ENCODE data around the gene ADGRL1.

The ADGRL1 gene

GRCh38 chr19:14167576-14168138 lies 38.3 kb downstream of the ADGRL1 start:
- TF ChIP-seq RAD21 (IDR thresholded peaks at IDR 0.05; ENCODE audit: low read depth): no peak
- TF ChIP-seq EGR1 (IDR thresholded peaks at IDR 0.05): no peak
- no peak for TF ChIP-seq CREB1 (IDR thresholded peaks at IDR 0.05; ENCODE audit: low read depth)
- no peak for TF ChIP-seq NFIC (IDR thresholded peaks at IDR 0.05)
- TF ChIP-seq YY1 (IDR thresholded peaks at IDR 0.05; ENCODE audit: low read depth): no peak
- TF ChIP-seq TCF12 (IDR thresholded peaks at IDR 0.05; ENCODE audit: low read depth): no peak
- no peak for TF ChIP-seq USF1 (IDR thresholded peaks at IDR 0.05)
- TF ChIP-seq FOXM1 (IDR thresholded peaks at IDR 0.05; ENCODE audit: borderline replicate concordance, low read depth): no peak
- TF ChIP-seq EP300 (IDR thresholded peaks at IDR 0.05; ENCODE audit: borderline replicate concordance): no peak
- TF ChIP-seq TEAD4 (IDR thresholded peaks at IDR 0.05): no peak
- TF ChIP-seq TAF1 (IDR thresholded peaks at IDR 0.05; ENCODE audit: low read depth): no peak
- TF ChIP-seq CEBPB (IDR thresholded peaks at IDR 0.05): no peak
- no peak for TF ChIP-seq ZBTB7A (IDR thresholded peaks at IDR 0.05; ENCODE audit: low read depth)
- no peak for TF ChIP-seq MAX (IDR thresholded peaks at IDR 0.05)

- TF ChIP-seq ZBTB7A (IDR thresholded peaks at IDR 0.05; ENCODE audit: low read depth) (no peak), EP300 (IDR thresholded peaks at IDR 0.05; ENCODE audit: borderline replicate concordance) (no peak), REST (IDR thresholded peaks at IDR 0.05; ENCODE audit: low read depth) (no peak), TAF1 (IDR thresholded peaks at IDR 0.05; ENCODE audit: low read depth) (no peak), YY1 (IDR thresholded peaks at IDR 0.05; ENCODE audit: low read depth) (no peak), RAD21 (IDR thresholded peaks at IDR 0.05; ENCODE audit: low read depth) (no peak), TCF12 (IDR thresholded peaks at IDR 0.05; ENCODE audit: low read depth) (no peak), CREB1 (IDR thresholded peaks at IDR 0.05; ENCODE audit: low read depth) (no peak), NFIC (IDR thresholded peaks at IDR 0.05) (no peak), EGR1 (IDR thresholded peaks at IDR 0.05) (no peak), MAX (IDR thresholded peaks at IDR 0.05) (no peak), USF1 (IDR thresholded peaks at IDR 0.05) (no peak), CEBPB (IDR thresholded peaks at IDR 0.05) (no peak), TEAD4 (IDR thresholded peaks at IDR 0.05) (no peak), FOXM1 (IDR thresholded peaks at IDR 0.05; ENCODE audit: borderline replicate concordance, low read depth) (no peak)
These were observed 38.9 kb downstream of the ADGRL1 start for GRCh38 chr19:14166999-14167575.

GRCh38 chr19:14165990-14166830 lies 39.8 kb downstream of the ADGRL1 start:
- TF ChIP-seq NFIC (IDR thresholded peaks at IDR 0.05) (no peak), USF1 (IDR thresholded peaks at IDR 0.05) (no peak), FOXM1 (IDR thresholded peaks at IDR 0.05; ENCODE audit: borderline replicate concordance, low read depth) (no peak), REST (IDR thresholded peaks at IDR 0.05; ENCODE audit: low read depth) (no peak), EP300 (IDR thresholded peaks at IDR 0.05; ENCODE audit: borderline replicate concordance) (no peak), TAF1 (IDR thresholded peaks at IDR 0.05; ENCODE audit: low read depth) (no peak), TEAD4 (IDR thresholded peaks at IDR 0.05) (no peak), CREB1 (IDR thresholded peaks at IDR 0.05; ENCODE audit: low read depth) (no peak), ZBTB7A (IDR thresholded peaks at IDR 0.05; ENCODE audit: low read depth) (no peak), MAX (IDR thresholded peaks at IDR 0.05) (no peak), TCF12 (IDR thresholded peaks at IDR 0.05; ENCODE audit: low read depth) (no peak), EGR1 (IDR thresholded peaks at IDR 0.05) (no peak), CEBPB (IDR thresholded peaks at IDR 0.05) (no peak), RAD21 (IDR thresholded peaks at IDR 0.05; ENCODE audit: low read depth) (no peak), YY1 (IDR thresholded peaks at IDR 0.05; ENCODE audit: low read depth) (no peak)
